Panc1 (cell line): ENCODE measurements around the gene SRGAP3.

Source experiments
- CTCF ChIP-seq: fragments of 450-650 bp; IDR thresholded peaks from 2 replicates; pipeline ENCODE4 v1.5.1; 2017; ENCODE audit warnings: mild to moderate bottlenecking
- REST ChIP-seq, 2 experiments: IDR thresholded peaks; 2 replicates each; pipeline ENCODE4 v1.6.1; 2011 to 2012; ENCODE audit warnings: low read depth in 2 of 2, control low read depth in 1 of 2, low read length in 1 of 2, mild to moderate bottlenecking in 1 of 2, moderate library complexity in 1 of 2; ENCODE audit not compliant: insufficient read depth in 1 of 2

GRCh38 chr3:9266716-9267115 lies 17.3 kb upstream of the SRGAP3 start:
- TF ChIP-seq CTCF (no peak), REST (IDR thresholded peaks at IDR 0.05; ENCODE audit: insufficient read depth in 1 of 2, low read depth in 2 of 2, low read length in 1 of 2) (no peak)
